GM19468 (cell line): ENCODE results near the gene NTNG2.
"Not testable (repeated sequence)": the region's sequence is repeated elsewhere in the genome, so short reads cannot be mapped to it uniquely, and the experiment has no call there.

Experiments used
- ATAC-seq: cut with Tn5 transposase; IDR thresholded peaks from one replicate; pipeline ENCODE4 v1.9.1; 2021; ENCODE audit warnings: mild to moderate bottlenecking, moderate library complexity, moderate number of reproducible peaks; ENCODE audit not compliant: unreplicated experiment; ENCODE audit errors: extremely low read depth

The NTNG2 gene

GRCh38 chr9:132161743-132162184 is at the start of gene NTNG2:
TSS of gene NTNG2 (plus strand) at chr9:132162058. CDS start at chr9:132166832, 4,774 bp downstream.
- ATAC-seq = no peak

GRCh38 chr9:132114102-132114707 is 47.7 kb upstream of the NTNG2 start:
- no peak for ATAC-seq

- no peak for ATAC-seq
These were observed 45.3 kb upstream of the NTNG2 start for GRCh38 chr9:132116583-132116982.

- no peak for ATAC-seq
These were observed 44.2 kb upstream of the NTNG2 start for GRCh38 chr9:132117694-132118093.

GRCh38 chr9:132121021-132121420 is 40.8 kb upstream of the NTNG2 start:
- ATAC-seq = no peak

GRCh38 chr9:132124800-132125199 is 37.1 kb upstream of the NTNG2 start:
- no peak for ATAC-seq

- no peak for ATAC-seq
These were observed 36.5 kb upstream of the NTNG2 start for GRCh38 chr9:132125361-132125760.

GRCh38 chr9:132125944-132126679 is 35.7 kb upstream of the NTNG2 start:
- no peak for ATAC-seq

- no peak for ATAC-seq
These were observed 35.1 kb upstream of the NTNG2 start for GRCh38 chr9:132126680-132127236.

GRCh38 chr9:132127888-132128534 is 33.8 kb upstream of the NTNG2 start:
- ATAC-seq = no peak

GRCh38 chr9:132129535-132129934 is 32.3 kb upstream of the NTNG2 start:
- ATAC-seq = no peak

- ATAC-seq = not testable (repeated sequence)
These were observed 27.8 kb upstream of the NTNG2 start for GRCh38 chr9:132134085-132134484.

GRCh38 chr9:132135456-132135855 is 26.4 kb upstream of the NTNG2 start:
- ATAC-seq = no peak

GRCh38 chr9:132136151-132136780 is 25.6 kb upstream of the NTNG2 start:
- no peak for ATAC-seq

GRCh38 chr9:132141344-132141947 is 20.4 kb upstream of the NTNG2 start:
- no peak for ATAC-seq

GRCh38 chr9:132141948-132142594 is 19.8 kb upstream of the NTNG2 start:
- ATAC-seq = no peak

- no peak for ATAC-seq
These were observed 18.9 kb upstream of the NTNG2 start for GRCh38 chr9:132142924-132143323.

- no peak for ATAC-seq
These were observed 18.5 kb upstream of the NTNG2 start for GRCh38 chr9:132143359-132143758.

- ATAC-seq = no peak
These were observed 17.0 kb upstream of the NTNG2 start for GRCh38 chr9:132144708-132145365.
